IMR-90 (cell line): Measurements from ENCODE around the gene SLC22A5. TPM values are rescaled to one million over a fixed set of nuclear protein-coding genes. Genes with fewer than 3 reads are reported as not detected.

Experiments
- ATAC-seq: fragments of 200-7000 bp; cut with Tn5 transposase; 2 replicates; pipeline ENCODE4 v1.9.1; 2020; ENCODE audit warnings: low read depth, mild to moderate bottlenecking, moderate library complexity
- BruUV-seq: library from RNA; stranded (reverse); fragments of 400-500 nt; replicated peaks from 2 replicates; lab custom pipeline; 2021; lab: Mats Ljungman, UMichigan
- CTCF ChIA-PET: fragments of 300-600 bp; formaldehyde crosslinking; extraction: SDS; loops from one replicate; lab custom pipeline; 2021; ENCODE audit warnings: antibody characterized with exemption; lab: Yijun Ruan, JAX
- POLR2A ChIA-PET: fragments of 300-600 bp; sonication (Branson Sonifier 250); formaldehyde crosslinking; loops from one replicate; lab custom pipeline; 2022; ENCODE audit warnings: antibody characterized with exemption; ENCODE audit not compliant: unreplicated experiment; lab: Charles Lee
- DNase-seq: peaks from one replicate; pipeline ENCODE4 v3.0.0; 2013
- H2AFZ ChIP-seq: replicated peaks from 2 replicates; pipeline ENCODE3; 2013; ENCODE audit warnings: low read length, mild to moderate bottlenecking; ENCODE audit not compliant: poor library complexity
- H2AK5ac ChIP-seq: 2 replicates; pipeline ENCODE4 v1.6.1; 2013; ENCODE audit warnings: low read depth, low read length, inconsistent platforms
- H2AK9ac ChIP-seq: replicated peaks from 2 replicates; pipeline ENCODE3; 2013; ENCODE audit warnings: mild to moderate bottlenecking, low read depth, low read length, moderate library complexity; ENCODE audit not compliant: poor library complexity
- H2BK120ac ChIP-seq: 2 replicates; pipeline ENCODE4 v1.6.1; 2013; ENCODE audit warnings: low read depth, low read length, inconsistent platforms
- H2BK15ac ChIP-seq: 3 replicates; pipeline ENCODE4 v1.6.1; 2013; ENCODE audit warnings: low read depth, low read length, inconsistent platforms
- H2BK20ac ChIP-seq: 2 replicates; pipeline ENCODE4 v1.6.1; 2013; ENCODE audit warnings: low read depth, mild to moderate bottlenecking, inconsistent platforms, low read length, moderate library complexity
- H2BK5ac ChIP-seq: 2 replicates; pipeline ENCODE4 v1.6.1; 2013; ENCODE audit warnings: mild to moderate bottlenecking, low read depth, low read length, inconsistent platforms; ENCODE audit not compliant: poor library complexity, severe bottlenecking
- H3K14ac ChIP-seq: replicated peaks from 2 replicates; pipeline ENCODE4 v1.6.1; 2013; ENCODE audit warnings: low read depth, low read length, inconsistent platforms
- H3K18ac ChIP-seq: 2 replicates; pipeline ENCODE4 v1.6.1; 2013; ENCODE audit warnings: low read depth, low read length, control low read depth
- H3K23ac ChIP-seq: 2 replicates; pipeline ENCODE4 v1.6.1; 2013; ENCODE audit warnings: low read depth, low read length, inconsistent platforms
- H3K27ac ChIP-seq: 2 replicates; pipeline ENCODE4 v1.5.1; 2013; ENCODE audit warnings: mild to moderate bottlenecking, control low read depth, low read length; ENCODE audit not compliant: insufficient read depth
- H3K27me3 ChIP-seq: 2 replicates; pipeline ENCODE4 v1.6.1; 2013; ENCODE audit warnings: low read length; ENCODE audit not compliant: control insufficient read depth, insufficient read depth
- H3K36me3 ChIP-seq: 2 replicates; pipeline ENCODE4 v1.6.1; 2013; ENCODE audit warnings: low read length, mixed read lengths; ENCODE audit not compliant: control insufficient read depth, insufficient read depth
- H3K4ac ChIP-seq: 2 replicates; pipeline ENCODE4 v1.6.1; 2013; ENCODE audit warnings: low read depth, low read length, inconsistent platforms
- H3K4me1 ChIP-seq: 2 replicates; pipeline ENCODE4 v1.6.1; 2013; ENCODE audit warnings: low read length, mixed read lengths; ENCODE audit not compliant: control insufficient read depth, insufficient read depth
- H3K4me2 ChIP-seq: 2 replicates; pipeline ENCODE4 v1.6.1; 2013; ENCODE audit warnings: low read depth, mild to moderate bottlenecking, control low read depth, low read length, moderate library complexity
- H3K4me3 ChIP-seq: 2 replicates; pipeline ENCODE4 v1.5.1; 2013; ENCODE audit warnings: low read depth, mild to moderate bottlenecking, control low read depth, low read length, moderate library complexity; ENCODE audit not compliant: insufficient read depth
- H3K56ac ChIP-seq: 2 replicates; pipeline ENCODE4 v1.6.1; 2013; ENCODE audit warnings: low read length, inconsistent platforms; ENCODE audit not compliant: insufficient read depth; ENCODE audit errors: extremely low read depth
- H3K79me1 ChIP-seq, 2 experiments: 2 replicates each; pipeline ENCODE4 v1.6.1; 2013; ENCODE audit warnings: low read length in 2 of 2, inconsistent platforms in 1 of 2, low read depth in 1 of 2
- H3K9ac ChIP-seq: 2 replicates; pipeline ENCODE4 v1.6.1; 2013; ENCODE audit warnings: low read depth, low read length, control low read depth
- H3K9me1 ChIP-seq: 2 replicates; pipeline ENCODE4 v1.6.1; 2013; ENCODE audit warnings: low read length, inconsistent platforms; ENCODE audit not compliant: insufficient read depth
- H3K9me3 ChIP-seq: 2 replicates; pipeline ENCODE4 v1.6.1; 2013; ENCODE audit warnings: low read length; ENCODE audit not compliant: control insufficient read depth, insufficient read depth
- H4K20me1 ChIP-seq: 2 replicates; pipeline ENCODE4 v1.6.1; 2013; ENCODE audit warnings: low read length, inconsistent platforms; ENCODE audit not compliant: insufficient read depth
- H4K5ac ChIP-seq: 2 replicates; pipeline ENCODE4 v1.6.1; 2013; ENCODE audit warnings: mild to moderate bottlenecking, low read depth, low read length, control low read depth
- H4K8ac ChIP-seq, 2 experiments: 2 replicates each; pipeline ENCODE4 v1.6.1; 2013; ENCODE audit warnings: low read depth in 2 of 2, low read length in 2 of 2, control low read depth in 1 of 2, inconsistent platforms in 1 of 2
- H4K91ac ChIP-seq: 2 replicates; pipeline ENCODE4 v1.6.1; 2013; ENCODE audit warnings: low read depth, low read length, inconsistent platforms; ENCODE audit not compliant: insufficient read depth
- BHLHE40 ChIP-seq: fragments of 150-350 bp; IDR thresholded peaks from 2 replicates; pipeline ENCODE4 v1.6.1; 2016; ENCODE audit warnings: mild to moderate bottlenecking, low read depth, low read length
- CEBPB ChIP-seq: IDR thresholded peaks from 2 replicates; pipeline ENCODE4 v1.6.1; 2012; ENCODE audit warnings: low read depth, low read length, improper control_type of control experiment
- CHD1 ChIP-seq: IDR thresholded peaks from 2 replicates; pipeline ENCODE4 v1.6.1; 2012; ENCODE audit warnings: low read depth, low read length, improper control_type of control experiment
- CTCF ChIP-seq: conservative IDR thresholded peaks from 2 replicates; pipeline ENCODE4 v1.5.1; 2012; ENCODE audit warnings: mild to moderate bottlenecking, low read depth, low read length, improper control_type of control experiment
- ELK1 ChIP-seq: fragments of 150-350 bp; IDR thresholded peaks from 2 replicates; pipeline ENCODE4 v1.6.1; 2016; ENCODE audit warnings: low read depth, mild to moderate bottlenecking, low read length, moderate library complexity, borderline replicate concordance
- MAFK ChIP-seq: IDR thresholded peaks from 2 replicates; pipeline ENCODE4 v1.6.1; 2012; ENCODE audit warnings: low read depth, low read length, improper control_type of control experiment
- MXI1 ChIP-seq: IDR thresholded peaks from 2 replicates; pipeline ENCODE4 v1.6.1; 2012; ENCODE audit warnings: low read depth, mild to moderate bottlenecking, low read length, moderate library complexity, borderline replicate concordance
- NFE2L2 ChIP-seq: fragments of 150-350 bp; IDR thresholded peaks from 2 replicates; pipeline ENCODE4 v1.6.1; 2016; ENCODE audit warnings: low read depth, mild to moderate bottlenecking, low read length
- POLR2A ChIP-seq: IDR thresholded peaks from 2 replicates; pipeline ENCODE4 v1.6.1; 2012; ENCODE audit warnings: mild to moderate bottlenecking, low read depth, low read length
- RAD21 ChIP-seq: IDR thresholded peaks from 2 replicates; pipeline ENCODE4 v1.6.1; 2012; ENCODE audit warnings: low read length, improper control_type of control experiment
- RFX5 ChIP-seq: IDR thresholded peaks from 2 replicates; pipeline ENCODE4 v1.8.0; 2012; ENCODE audit warnings: low read depth, mild to moderate bottlenecking, low read length, moderate library complexity
- SMC3 ChIP-seq: fragments of 150-350 bp; IDR thresholded peaks from 2 replicates; pipeline ENCODE4 v1.6.1; 2016; ENCODE audit warnings: low read depth, mild to moderate bottlenecking, antibody characterized with exemption, low read length, moderate library complexity
- USF2 ChIP-seq: fragments of 150-350 bp; IDR thresholded peaks from 2 replicates; pipeline ENCODE4 v1.6.1; 2017; ENCODE audit warnings: mild to moderate bottlenecking, antibody characterized with exemption, low read length, low read depth
- WGBS, 2 experiments: methylation state at CpG; one replicate each; pipeline versions ENCODE4 v1.1.5 to v1.1.7; 2013; ENCODE audit warnings: missing lambda C conversion rate in 2 of 2; ENCODE audit not compliant: insufficient read length in 1 of 2; ENCODE audit errors: extremely low coverage in 2 of 2; 5-methylcytosine and 5-hydroxymethylcytosine counted together
- dilution Hi-C: fragments of 300-500 bp; cut with HindIII; formaldehyde crosslinking; loops from one replicate; pipeline ENCODE4 v1.14.3; 2018; ENCODE audit warnings: low sequenced_read_pairs; ENCODE audit not compliant: unreplicated experiment
- in situ Hi-C: fragments of 300-500 bp; cut with MboI; formaldehyde crosslinking; loops from 3 replicates; pipeline ENCODE4 v1.14.3; 2019; ENCODE audit warnings: low sequenced_read_pairs, inconsistent platforms, mixed read lengths
- intact Hi-C: fragments of 100-400 bp; cut with micrococcal nuclease; formaldehyde crosslinking; loops from 2 replicates; pipeline ENCODE4 v1.10.0; 2022
- polyA plus RNA-seq, 3 experiments: library from polyadenylated mRNA; depleted of rRNA; stranded (reverse); fragments of >200 nt; gene quantifications; 2 replicates each; pipeline ENCODE4 v1.2.3, GENCODE V29; 2012; ENCODE audit warnings: low replicate concordance in 1 of 3
- total RNA-seq: library from RNA; depleted of rRNA; stranded (reverse); fragments of >200 nt; gene quantifications from 2 replicates; pipeline ENCODE4 v1.2.3, GENCODE V29; 2012

The SLC22A5 gene
- total and polyA plus RNA-seq, 2 of the 4 experiments (the other 2 are of a cell fraction): 6.1 to 7.1 TPM

DNA sequence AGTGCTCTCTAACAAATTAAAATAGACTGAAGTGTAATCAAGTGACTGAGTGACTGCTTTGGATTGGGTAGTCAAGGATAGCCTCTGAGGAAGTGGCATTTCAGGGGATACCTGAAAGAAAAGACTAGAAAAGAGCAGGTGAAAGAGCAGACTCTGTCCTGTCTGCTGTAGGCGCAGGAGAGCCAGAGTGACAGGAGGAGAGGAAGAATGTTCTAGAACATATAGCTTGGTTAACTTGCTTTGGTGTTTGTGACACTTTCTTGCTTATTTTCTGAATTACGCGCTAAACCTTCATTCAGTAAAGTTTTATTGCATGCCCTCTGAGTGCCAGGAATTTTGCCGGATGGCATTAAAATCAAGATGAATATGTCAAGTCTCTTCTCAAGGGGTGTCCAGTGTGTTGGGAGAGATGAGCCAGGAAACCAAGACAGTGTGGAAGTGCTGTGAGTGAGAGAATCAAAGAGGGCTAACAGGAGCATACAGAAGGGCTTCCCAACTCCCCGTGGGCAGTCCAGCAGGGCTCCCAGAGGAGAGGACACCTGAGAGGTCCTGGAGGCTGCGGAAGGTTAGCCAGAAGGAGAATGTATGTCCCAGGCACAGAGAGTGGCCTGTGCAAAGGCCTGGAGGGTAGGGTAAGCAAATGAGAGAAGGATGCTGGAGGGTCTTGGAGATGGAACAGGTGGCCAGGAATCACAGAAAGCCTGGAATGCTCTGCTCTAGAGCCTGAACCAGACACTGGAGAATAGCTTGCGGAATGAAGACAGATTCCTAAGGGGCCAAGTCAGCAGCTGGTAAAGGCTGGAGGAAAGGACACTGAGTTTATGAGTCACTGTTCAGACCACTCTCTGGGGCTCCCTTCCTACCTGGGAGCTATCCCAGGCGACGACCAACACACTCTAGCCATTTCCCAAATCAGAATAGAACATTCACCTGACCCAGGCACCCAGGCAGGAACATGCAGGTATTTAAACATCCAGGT lies 59.3 kb downstream of the SLC22A5 start:
- intact Hi-C loops: no loop called here
- ATAC-seq: peak; percentile 73
- TF ChIP-seq BHLHE40: no peak
- TF ChIP-seq RAD21: peak; percentile 13
- no peak for TF ChIP-seq MXI1
- no peak for TF ChIP-seq CHD1
- no peak for TF ChIP-seq RFX5
- no peak for TF ChIP-seq USF2
- no peak for TF ChIP-seq NFE2L2
- TF ChIP-seq SMC3: peak; percentile 5; the same call in 1 of the 2 replicates
- no peak for TF ChIP-seq POLR2A
- TF ChIP-seq CEBPB: peak; percentile 17; the same call in 1 of the 2 replicates
- TF ChIP-seq CTCF: no peak
- no peak for TF ChIP-seq MAFK
- TF ChIP-seq ELK1: no peak

More for the DNA sequence above, 59.3 kb downstream of the SLC22A5 start:
- CTCF ChIA-PET: interaction anchor here (1.9 kb wide), 1 partner anchor 10 kb away, joined by 5 read pairs; no protein-coding TSS in a partner anchor
- DNase-seq: peak; percentile 87
- peak overlapping the region; percentile 95 for H2BK120ac ChIP-seq
- POLR2A ChIA-PET: interaction anchor here (0.8 kb wide), 1 partner anchor 50 kb away, joined by 3 read pairs; no protein-coding TSS in a partner anchor
- H3K9me3 ChIP-seq: no peaks in the 10 kb centered on the region
- dilution Hi-C loops: no loop called here
- peak overlapping the region; percentile 80 for H3K14ac ChIP-seq
- H3K27ac ChIP-seq: no peak overlapping the region
- no peak overlapping the region for H3K4me3 ChIP-seq
- WGBS, 2 experiments: 94% methylated on average over 2 of the region's 9 CpGs; no CpG with 5 or more reads in 1 of the 2 experiments
- peak overlapping the region; percentile 30; the same call in 1 of the 2 replicates for H3K4me2 ChIP-seq
- H3K23ac ChIP-seq: peak overlapping the region; percentile 12; the same call in 1 of the 2 replicates
- H4K91ac ChIP-seq: peak overlapping the region; percentile 49
- H3K4me1 ChIP-seq: peaks cover 40% of the 10 kb centered on the region
- peak overlapping the region; percentile 16 to 54; a peak in 3 of 4 replicates for H4K8ac ChIP-seq
- H2AFZ ChIP-seq: peak overlapping the region; percentile 15
- H4K20me1 ChIP-seq: no peaks in the 10 kb centered on the region
- no TSS peak for BruUV-seq
- H3K4ac ChIP-seq: peak overlapping the region; percentile 96
- no peaks in the 10 kb centered on the region for H3K27me3 ChIP-seq
- peak overlapping the region; percentile 51 for H2AK9ac ChIP-seq
- H2AK5ac ChIP-seq: peak overlapping the region; percentile 72
- H3K9ac ChIP-seq: no peak overlapping the region
- H2BK20ac ChIP-seq: peak overlapping the region; percentile 93
- H3K9me1 ChIP-seq: peaks cover 38% of the 10 kb centered on the region
- peak overlapping the region; percentile 54 for H2BK5ac ChIP-seq
- no peak overlapping the region for H3K56ac ChIP-seq
- no peaks in the 10 kb centered on the region for H3K36me3 ChIP-seq
- H2BK15ac ChIP-seq: peak overlapping the region; percentile 77; the same call in 2 of the 3 replicates
- H3K18ac ChIP-seq: peak overlapping the region; percentile 58; the same call in 1 of the 2 replicates
- H4K5ac ChIP-seq: peak overlapping the region; percentile 11; the same call in 1 of the 2 replicates
- peaks cover 20 to 68% of the 10 kb centered on the region in 2 experiments; a peak in 3 of 4 replicates for H3K79me1 ChIP-seq
- in situ Hi-C loops: no loop called here
